Activated T-helper 2 cell treated with anti-CD3 and anti-CD28 coated beads, Interferon-gamma antibody, Interleukin-2, Interleukin-4, amounts not matched to agents 10 μg/mL and 5 μg/mL and 100 μg/mL, durations not matched to agents 14 hours and 24 hours and 36 hours (primary cell): Measurements from ENCODE around the gene INPP5B. TPM values are rescaled to one million over a fixed set of nuclear protein-coding genes. Genes with fewer than 3 reads are reported as not detected.
"Not testable (repeated sequence)": the region's sequence is repeated elsewhere in the genome, so short reads cannot be mapped to it uniquely, and the experiment has no call there.

Experiments used
- DNase-seq: peaks from one replicate; pipeline ENCODE4 v3.0.0; 2021; ENCODE audit warnings: low spot score
- H3K27ac Mint-ChIP-seq: one replicate; pipeline ENCODE4 v1.8.0; 2021; ENCODE audit warnings: mixed read lengths
- H3K27me3 Mint-ChIP-seq: one replicate; pipeline ENCODE4 v1.8.0; 2021; ENCODE audit warnings: low read depth, mixed read lengths
- H3K36me3 Mint-ChIP-seq: one replicate; pipeline ENCODE4 v1.8.0; 2021; ENCODE audit warnings: low read depth, mixed read lengths
- H3K4me1 Mint-ChIP-seq: one replicate; pipeline ENCODE4 v1.8.0; 2021; ENCODE audit warnings: low read depth, mixed read lengths
- H3K4me3 Mint-ChIP-seq: one replicate; pipeline ENCODE4 v1.8.0; 2021; ENCODE audit warnings: low read depth, mild to moderate bottlenecking, moderate library complexity, mixed read lengths
- H3K9me3 Mint-ChIP-seq: one replicate; pipeline ENCODE4 v1.8.0; 2021; ENCODE audit warnings: mixed read lengths
- intact Hi-C: fragments of 100-400 bp; cut with micrococcal nuclease; formaldehyde crosslinking; loops from one replicate; pipeline ENCODE4 v1.15.1; 2023
- total RNA-seq: library from RNA; stranded (reverse); gene quantifications from 2 replicates; pipeline ENCODE4 v1.2.3, GENCODE V29; 2022

Gene INPP5B
- total RNA-seq, 1 donor from 2014 or later, result 23.1 TPM

DNA sequence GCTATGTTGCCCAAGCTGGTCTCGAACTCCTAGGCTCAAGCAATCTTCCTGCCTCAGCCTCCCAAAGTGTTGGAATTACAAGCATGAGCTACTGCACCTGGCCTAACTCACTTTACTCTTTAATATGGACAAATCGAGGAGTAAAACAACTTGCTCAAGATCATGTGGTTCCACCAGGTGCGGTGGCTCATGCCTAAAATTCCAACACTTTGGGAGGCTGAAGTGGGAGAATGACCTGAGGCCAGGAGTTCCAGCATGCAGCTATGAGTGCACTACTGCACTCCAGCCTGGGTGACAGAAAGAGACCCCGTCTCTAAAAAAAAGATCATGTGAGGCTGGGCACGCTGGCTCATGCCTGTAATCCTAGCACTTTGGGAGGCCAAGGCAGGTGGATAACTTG is 2.0 kb downstream of the INPP5B start:
- Mint-ChIP-seq H3K36me3 (peaks cover 4% of the 10 kb centered on the region), H3K4me3 (no peak overlapping the region), H3K27ac (no peak overlapping the region), H3K9me3 (no peaks in the 10 kb centered on the region), H3K4me1 (peaks cover 12% of the 10 kb centered on the region), H3K27me3 (no peaks in the 10 kb centered on the region)
- DNase-seq, result no peak
- intact Hi-C loops, result no loop called here

GRCh38 chr1:37944086-37944763 is 2.6 kb downstream of the INPP5B start:
- H3K4me3 Mint-ChIP-seq, result no peak overlapping the region
- H3K9me3 Mint-ChIP-seq, result no peaks in the 10 kb centered on the region
- H3K4me1 Mint-ChIP-seq, result peaks cover 12% of the 10 kb centered on the region
- peaks cover 4% of the 10 kb centered on the region for H3K36me3 Mint-ChIP-seq
- intact Hi-C loops, result no loop called here
- no peaks in the 10 kb centered on the region for H3K27me3 Mint-ChIP-seq
- H3K27ac Mint-ChIP-seq, result no peak overlapping the region
- no peak for DNase-seq

DNA sequence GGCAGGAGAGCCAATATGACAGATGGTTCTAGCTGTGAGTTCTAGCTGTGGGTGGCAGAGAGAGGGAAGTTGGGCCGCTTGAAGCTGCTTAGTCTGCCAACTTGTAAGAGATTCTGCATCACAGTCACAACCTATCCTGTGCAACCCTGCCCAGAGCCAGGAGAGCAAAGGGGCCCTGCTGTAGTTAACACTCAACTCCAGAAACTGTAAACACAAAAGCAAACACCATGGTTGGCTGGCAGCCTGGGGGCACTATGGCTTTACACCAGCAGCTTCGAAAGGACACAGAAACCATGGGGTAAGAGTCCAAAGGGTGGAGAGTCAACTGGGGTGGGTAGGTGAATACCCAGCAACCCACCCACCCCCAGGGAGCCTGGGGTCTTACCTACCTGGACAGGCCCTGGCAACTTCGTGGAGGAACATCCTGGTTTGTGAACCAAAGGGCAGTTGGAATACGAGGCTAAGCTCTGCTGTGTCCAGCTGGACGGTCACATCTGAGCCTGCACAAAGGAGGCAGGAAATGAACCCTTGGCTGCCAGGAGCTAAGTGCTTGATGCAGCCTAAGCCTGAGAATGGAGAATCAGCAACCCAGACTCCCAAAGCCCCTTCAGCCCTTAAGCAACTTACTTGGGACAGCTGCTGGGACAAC is 6.4 kb downstream of the INPP5B start:
- Mint-ChIP-seq H3K36me3 (peaks cover 9% of the 10 kb centered on the region), H3K9me3 (no peaks in the 10 kb centered on the region), H3K27ac (no peak overlapping the region), H3K27me3 (no peaks in the 10 kb centered on the region), H3K4me3 (no peak overlapping the region), H3K4me1 (no peaks in the 10 kb centered on the region)
- DNase-seq, result no peak
- intact Hi-C loops, result no loop called here

- H3K4me1 Mint-ChIP-seq, intact Hi-C loops, H3K27me3 Mint-ChIP-seq, H3K9me3 Mint-ChIP-seq, DNase-seq, H3K4me3 Mint-ChIP-seq, H3K27ac Mint-ChIP-seq: not testable (repeated sequence)
- H3K36me3 Mint-ChIP-seq, result peaks cover 11% of the 10 kb centered on the region
Measured at GRCh38 chr1:37936760-37937159, 10.1 kb downstream of the INPP5B start.

DNA sequence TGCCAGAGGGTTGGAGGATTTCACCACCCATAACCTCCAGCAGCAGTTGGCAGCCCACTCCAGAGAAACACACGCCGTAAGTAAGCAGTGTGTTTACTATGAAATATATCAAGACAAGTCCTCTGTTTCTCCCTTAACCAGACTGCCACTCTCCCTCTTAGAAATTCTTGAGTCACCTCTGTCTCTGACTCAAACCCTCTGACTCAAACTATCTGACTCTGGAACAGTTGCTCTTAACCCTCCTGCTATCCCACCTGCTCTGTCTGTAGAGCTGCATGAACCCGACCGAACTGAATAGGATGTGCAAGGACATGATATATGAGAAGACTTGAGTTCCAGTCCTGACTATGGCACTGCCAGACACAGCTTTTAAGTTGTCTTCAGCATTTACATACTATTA is 14.1 kb downstream of the INPP5B start:
- no peaks in the 10 kb centered on the region for H3K27me3 Mint-ChIP-seq
- no peak for DNase-seq
- no peaks in the 10 kb centered on the region for H3K9me3 Mint-ChIP-seq
- peaks cover 23% of the 10 kb centered on the region for H3K4me1 Mint-ChIP-seq
- H3K4me3 Mint-ChIP-seq, result peak overlapping the region; percentile 39
- H3K27ac Mint-ChIP-seq, result no peak overlapping the region
- intact Hi-C loops, result no loop called here
- H3K36me3 Mint-ChIP-seq, result peaks cover 15% of the 10 kb centered on the region

DNA sequence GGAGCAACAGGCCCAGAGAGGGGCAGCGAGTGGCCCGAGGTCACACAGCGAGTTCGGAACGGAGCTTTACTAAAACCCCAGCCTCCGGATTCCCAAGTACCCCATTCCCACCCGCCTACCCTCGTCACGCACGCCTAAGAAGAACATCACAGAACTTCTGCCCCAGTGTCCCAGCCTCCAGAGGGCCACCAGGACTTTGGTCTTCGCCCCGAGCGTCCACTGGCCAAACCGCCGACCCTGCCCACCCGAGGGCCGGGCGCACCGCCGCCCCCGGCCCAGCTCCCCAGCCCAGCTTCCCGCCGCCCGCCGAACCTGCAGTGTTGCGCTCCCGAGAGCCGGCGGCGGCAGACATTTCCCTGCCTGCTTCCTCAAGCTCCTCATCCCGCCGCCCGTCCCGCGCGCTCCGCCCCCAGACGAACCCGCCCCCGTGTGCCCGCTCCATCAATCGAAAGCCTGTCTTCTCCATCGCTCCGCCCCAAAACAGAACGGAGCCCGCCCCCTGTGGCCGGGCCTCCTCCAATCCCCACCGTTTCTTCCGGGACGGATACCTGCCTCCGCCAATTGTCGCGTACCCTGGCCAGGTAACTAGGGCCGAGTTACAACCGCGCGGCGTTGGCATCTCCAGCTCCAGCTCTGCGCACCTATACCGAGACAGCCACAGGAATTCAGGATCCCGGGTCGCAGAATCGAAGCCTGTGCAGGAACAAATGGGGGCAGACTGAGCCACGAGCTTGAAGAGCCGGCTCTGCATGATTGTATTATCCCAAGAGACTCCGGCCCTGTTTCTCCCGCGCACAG is 15.3 kb downstream of the INPP5B start:
- peak; percentile 97 for DNase-seq
- intact Hi-C loops, result loop anchor here (2.0 kb wide), 1 partner anchor 15 kb away; the partner anchor contains the start of gene INPP5B
- Mint-ChIP-seq H3K27ac (peak overlapping the region; percentile 82), H3K27me3 (no peaks in the 10 kb centered on the region), H3K9me3 (no peaks in the 10 kb centered on the region), H3K36me3 (peaks cover 15% of the 10 kb centered on the region), H3K4me1 (peaks cover 27% of the 10 kb centered on the region), H3K4me3 (peak overlapping the region; percentile 89)

DNA sequence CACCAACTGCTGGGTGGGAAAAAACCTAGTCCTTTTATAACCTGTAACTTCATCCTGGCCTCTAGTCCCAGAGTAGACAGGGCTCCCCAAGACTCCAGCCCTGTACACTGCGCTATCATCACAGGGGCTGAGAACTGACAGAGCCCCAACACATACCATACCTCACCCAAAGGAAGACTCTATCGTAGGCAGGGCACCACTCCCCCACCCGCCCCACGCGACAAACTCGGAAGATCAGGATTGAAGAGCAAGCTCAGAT is 15.8 kb downstream of the INPP5B start:
- peak overlapping the region; percentile 71 for H3K27ac Mint-ChIP-seq
- H3K4me1 Mint-ChIP-seq, result peaks cover 29% of the 10 kb centered on the region
- no peaks in the 10 kb centered on the region for H3K27me3 Mint-ChIP-seq
- intact Hi-C loops, result loop anchor here (2.0 kb wide), 1 partner anchor 16 kb away; the partner anchor contains the start of gene INPP5B
- peaks cover 13% of the 10 kb centered on the region for H3K36me3 Mint-ChIP-seq
- H3K9me3 Mint-ChIP-seq, result no peaks in the 10 kb centered on the region
- peak overlapping the region; percentile 89 for H3K4me3 Mint-ChIP-seq
- no peak for DNase-seq

- Mint-ChIP-seq H3K4me1 (peaks cover 34% of the 10 kb centered on the region), H3K4me3 (peak overlapping the region; percentile 89), H3K27me3 (no peaks in the 10 kb centered on the region), H3K27ac (peak overlapping the region; percentile 71), H3K9me3 (no peaks in the 10 kb centered on the region), H3K36me3 (peaks cover 10% of the 10 kb centered on the region)
- intact Hi-C loops, result loop anchor here (2.0 kb wide), 1 partner anchor 16 kb away; the partner anchor contains the start of gene INPP5B
- DNase-seq, result peak; percentile 28
Measured at GRCh38 chr1:37930246-37931101, 16.4 kb downstream of the INPP5B start.

- Mint-ChIP-seq H3K4me1 (peaks cover 35% of the 10 kb centered on the region), H3K27ac (peak overlapping the region; percentile 34), H3K4me3 (no peak overlapping the region), H3K27me3 (no peaks in the 10 kb centered on the region), H3K36me3 (peaks cover 8% of the 10 kb centered on the region), H3K9me3 (no peaks in the 10 kb centered on the region)
- no peak for DNase-seq
- intact Hi-C loops, result no loop called here
Measured at GRCh38 chr1:37926038-37926924, 20.6 kb downstream of the INPP5B start.

- no peaks in the 10 kb centered on the region for H3K27me3 Mint-ChIP-seq
- peak overlapping the region; percentile 34 for H3K27ac Mint-ChIP-seq
- H3K4me1 Mint-ChIP-seq, result peaks cover 26% of the 10 kb centered on the region
- no peak overlapping the region for H3K4me3 Mint-ChIP-seq
- intact Hi-C loops, result no loop called here
- no peak for DNase-seq
- peaks cover 6% of the 10 kb centered on the region for H3K36me3 Mint-ChIP-seq
- no peaks in the 10 kb centered on the region for H3K9me3 Mint-ChIP-seq
Measured at GRCh38 chr1:37925316-37925715, 21.5 kb downstream of the INPP5B start.

GRCh38 chr1:37923551-37923889 is 23.3 kb downstream of the INPP5B start:
- H3K4me3 Mint-ChIP-seq, result no peak overlapping the region
- no peaks in the 10 kb centered on the region for H3K9me3 Mint-ChIP-seq
- intact Hi-C loops, result no loop called here
- peak overlapping the region; percentile 75 for H3K27ac Mint-ChIP-seq
- no peaks in the 10 kb centered on the region for H3K27me3 Mint-ChIP-seq
- H3K4me1 Mint-ChIP-seq, result peaks cover 22% of the 10 kb centered on the region
- peaks cover 4% of the 10 kb centered on the region for H3K36me3 Mint-ChIP-seq
- no peak for DNase-seq
